Immature natural killer cell (primary cell): ENCODE results near the gene EPS8. TPM values are rescaled to one million over a fixed set of nuclear protein-coding genes. Genes with fewer than 3 reads are reported as not detected.

Experiments
- DNase-seq, 3 donors: peaks; one replicate each; pipeline ENCODE4 v3.0.0; 2022; ENCODE audit warnings: mixed read lengths in 1 of 3
- H3K27ac Mint-ChIP-seq, 6 donors: one replicate each; pipeline ENCODE4 v1.8.0; 2020; ENCODE audit warnings: mixed read lengths in 6 of 6, mild to moderate bottlenecking in 5 of 6, inconsistent platforms in 4 of 6, moderate library complexity in 3 of 6
- H3K27me3 Mint-ChIP-seq, 3 donors: one replicate each; pipeline ENCODE4 v1.8.0; 2020 to 2021; ENCODE audit warnings: low read depth in 3 of 3, mild to moderate bottlenecking in 3 of 3, mixed read lengths in 3 of 3, moderate library complexity in 3 of 3, inconsistent platforms in 1 of 3
- H3K36me3 Mint-ChIP-seq, 3 donors: one replicate each; pipeline ENCODE4 v1.8.0; 2020; ENCODE audit warnings: mixed read lengths in 3 of 3, inconsistent platforms in 2 of 3, mild to moderate bottlenecking in 2 of 3
- H3K4me1 Mint-ChIP-seq, 2 donors: one replicate each; pipeline ENCODE4 v1.8.0; 2020; ENCODE audit warnings: inconsistent platforms in 2 of 2, mild to moderate bottlenecking in 2 of 2, mixed read lengths in 2 of 2, moderate library complexity in 1 of 2
- H3K4me3 Mint-ChIP-seq, 5 donors: one replicate each; pipeline ENCODE4 v1.8.0; 2020; ENCODE audit warnings: mild to moderate bottlenecking in 5 of 5, mixed read lengths in 5 of 5, inconsistent platforms in 3 of 5, moderate library complexity in 3 of 5
- H3K9me3 Mint-ChIP-seq, 6 donors: one replicate each; pipeline ENCODE4 v1.8.0; 2020; ENCODE audit warnings: mild to moderate bottlenecking in 6 of 6, mixed read lengths in 6 of 6, inconsistent platforms in 4 of 6, moderate library complexity in 3 of 6
- polyA plus RNA-seq, 3 donors: library from polyadenylated mRNA; unstranded; fragments of 300-500 nt; fragmentation: Illumina TruSeq; gene quantifications; one replicate each; pipeline ENCODE4 v1.2.3, GENCODE V29; 2021

EPS8 gene
- polyA plus RNA-seq, 3 donors from 2014 or later = 0.24 to 2.8 (median 2.0) TPM

GRCh38 chr12:15591811-15592210, 197.4 kb downstream of the EPS8 start:
- H3K4me3 Mint-ChIP-seq = no peak overlapping the region
- no peak for DNase-seq
- H3K9me3 Mint-ChIP-seq = no peaks in the 10 kb centered on the region
- no peaks in the 10 kb centered on the region for H3K36me3 Mint-ChIP-seq
- H3K4me1 Mint-ChIP-seq = peaks cover 8 to 12% of the 10 kb centered on the region in 2 donors
- H3K27ac Mint-ChIP-seq = no peak overlapping the region
- peaks cover 6 to 15% (median 7%) of the 10 kb centered on the region in 3 donors for H3K27me3 Mint-ChIP-seq

GRCh38 chr12:15590180-15590826, 198.9 kb downstream of the EPS8 start:
- DNase-seq = peak; percentile 36 to 55 (median 48)
- peaks cover 4 to 15% (median 6%) of the 10 kb centered on the region in 3 donors for H3K27me3 Mint-ChIP-seq
- H3K36me3 Mint-ChIP-seq = no peaks in the 10 kb centered on the region
- H3K4me3 Mint-ChIP-seq = peak overlapping the region in 4 of 5 donors; percentile 67 to 75 (median 70)
- no peaks in the 10 kb centered on the region for H3K9me3 Mint-ChIP-seq
- peak overlapping the region in 1 of 6 donors; percentile 6 for H3K27ac Mint-ChIP-seq
- H3K4me1 Mint-ChIP-seq = peaks cover 8 to 12% of the 10 kb centered on the region in 2 donors

GRCh38 chr12:15589328-15590032, 199.7 kb downstream of the EPS8 start:
- peaks cover 8 to 12% of the 10 kb centered on the region in 2 donors for H3K4me1 Mint-ChIP-seq
- H3K27ac Mint-ChIP-seq = no peak overlapping the region
- DNase-seq = no peak
- peaks cover 6 to 15% (median 9%) of the 10 kb centered on the region in 3 donors for H3K27me3 Mint-ChIP-seq
- H3K4me3 Mint-ChIP-seq = peak overlapping the region in 2 of 5 donors; percentile 71 to 75
- H3K36me3 Mint-ChIP-seq = no peaks in the 10 kb centered on the region
- no peaks in the 10 kb centered on the region for H3K9me3 Mint-ChIP-seq

- H3K27ac Mint-ChIP-seq = no peak overlapping the region
- H3K4me1 Mint-ChIP-seq = no peaks in the 10 kb centered on the region
- DNase-seq = peak in 1 of 3 donors; percentile 14
Observed at GRCh38 chr12:15584366-15585041, 204.7 kb downstream of the EPS8 start.

GRCh38 chr12:15583804-15584203, 205.4 kb downstream of the EPS8 start:
- Mint-ChIP-seq H3K4me3 (no peak overlapping the region), H3K27ac (no peak overlapping the region), H3K36me3 (no peaks in the 10 kb centered on the region), H3K4me1 (no peaks in the 10 kb centered on the region), H3K27me3 (peaks cover 2 to 4% (median 4%) of the 10 kb centered on the region in 3 donors), H3K9me3 (no peaks in the 10 kb centered on the region)
- DNase-seq = no peak

More at GRCh38 chr12:15584366-15585041, 204.7 kb downstream of the EPS8 start:
- Mint-ChIP-seq H3K27me3 (peaks cover 4 to 5% (median 4%) of the 10 kb centered on the region in 3 donors), H3K36me3 (no peaks in the 10 kb centered on the region), H3K4me3 (no peak overlapping the region), H3K9me3 (no peaks in the 10 kb centered on the region)

- no peak overlapping the region for H3K27ac Mint-ChIP-seq
- H3K4me3 Mint-ChIP-seq = no peak overlapping the region
- no peak for DNase-seq
- H3K36me3 Mint-ChIP-seq = no peaks in the 10 kb centered on the region
- no peaks in the 10 kb centered on the region for H3K4me1 Mint-ChIP-seq
- H3K27me3 Mint-ChIP-seq = peaks cover 2 to 7% (median 4%) of the 10 kb centered on the region in 3 donors
- H3K9me3 Mint-ChIP-seq = no peaks in the 10 kb centered on the region
Observed at GRCh38 chr12:15581006-15581405, 208.2 kb downstream of the EPS8 start.

- Mint-ChIP-seq H3K36me3 (no peaks in the 10 kb centered on the region), H3K27me3 (peaks cover 2 to 7% (median 4%) of the 10 kb centered on the region in 3 donors), H3K9me3 (no peaks in the 10 kb centered on the region), H3K27ac (no peak overlapping the region), H3K4me1 (no peaks in the 10 kb centered on the region), H3K4me3 (no peak overlapping the region)
- DNase-seq = no peak
Observed at GRCh38 chr12:15580431-15580830, 208.8 kb downstream of the EPS8 start.

- Mint-ChIP-seq H3K27me3 (peaks cover 0 to 7% (median 1%) of the 10 kb centered on the region in 3 donors), H3K4me3 (no peak overlapping the region), H3K36me3 (no peaks in the 10 kb centered on the region), H3K4me1 (peaks cover 0 to 6% of the 10 kb centered on the region in 2 donors), H3K9me3 (no peaks in the 10 kb centered on the region), H3K27ac (no peak overlapping the region)
- DNase-seq = no peak
Observed at GRCh38 chr12:15575671-15576541, 213.3 kb downstream of the EPS8 start.

GRCh38 chr12:15574353-15574752, 214.8 kb downstream of the EPS8 start:
- H3K27me3 Mint-ChIP-seq = peaks cover 0 to 5% (median 1%) of the 10 kb centered on the region in 3 donors
- H3K4me3 Mint-ChIP-seq = no peak overlapping the region
- H3K27ac Mint-ChIP-seq = no peak overlapping the region
- no peak for DNase-seq
- peaks cover 0 to 7% of the 10 kb centered on the region in 2 donors for H3K4me1 Mint-ChIP-seq
- no peaks in the 10 kb centered on the region for H3K36me3 Mint-ChIP-seq
- no peaks in the 10 kb centered on the region for H3K9me3 Mint-ChIP-seq

Other genes with a start within 250 kb of the EPS8 start
- gene STRAP, start 93.0 kb upstream of the EPS8 start, polyA plus RNA-seq = 100 to 1,000 TPM; 122 to 201 (median 128) TPM
- gene DERA, start 121.9 kb upstream of the EPS8 start, polyA plus RNA-seq = 10 to 100 TPM; 47.2 to 74.6 (median 62.1) TPM